GM23338 (cell line): ENCODE measurements around the gene CD46.

Source experiments
- CTCF ChIP-seq, 2 experiments: fragments of 200-600 bp in 1 of 2; sonication (generic) in 1 of 2; conservative IDR thresholded peaks; 2 replicates each; pipeline versions ENCODE4 v1.5.1 to v1.6.1; 2016 to 2017; ENCODE audit warnings: antibody characterized with exemption in 2 of 2, low read depth in 2 of 2, mild to moderate bottlenecking in 2 of 2, moderate library complexity in 1 of 2
- ETS1 ChIP-seq: IDR thresholded peaks from 2 replicates; pipeline ENCODE4 v1.6.1; 2016; ENCODE audit warnings: antibody characterized with exemption
- EZH2 ChIP-seq: fragments of 200-600 bp; sonication (generic); IDR thresholded peaks from one replicate; pipeline ENCODE4 v1.8.0; 2017; ENCODE audit warnings: antibody characterized with exemption, mild to moderate bottlenecking, low read depth; ENCODE audit not compliant: unreplicated experiment
- NANOG ChIP-seq: IDR thresholded peaks from 2 replicates; pipeline ENCODE4 v1.6.1; 2016; ENCODE audit warnings: antibody characterized with exemption, borderline replicate concordance
- POLR2AphosphoS5 ChIP-seq: IDR thresholded peaks from 2 replicates; pipeline ENCODE4 v1.6.1; 2016; ENCODE audit warnings: antibody characterized with exemption, low read depth
- REST ChIP-seq: IDR thresholded peaks from one replicate; pipeline ENCODE4 v1.6.1; 2018; ENCODE audit warnings: antibody characterized with exemption; ENCODE audit not compliant: unreplicated experiment

GRCh38 chr1:207752456-207752998 is 673 bp downstream of the CD46 start:
- TF ChIP-seq NANOG (no peak), CTCF (conservative IDR thresholded peaks at IDR 0.05; ENCODE audit: low read depth in 2 of 2) (no peak), POLR2AphosphoS5 (no peak), ETS1 (no peak), EZH2 (no peak), REST (no peak)
